HG02642 (cell line): ENCODE measurements around the gene MICU1.
"Not testable (repeated sequence)": the region's sequence is repeated elsewhere in the genome, so short reads cannot be mapped to it uniquely, and the experiment has no call there.

Experiments used
- ATAC-seq: cut with Tn5 transposase; IDR thresholded peaks from one replicate; pipeline ENCODE4 v1.9.1; 2021; ENCODE audit warnings: mild to moderate bottlenecking; ENCODE audit not compliant: unreplicated experiment, poor library complexity

Gene MICU1

DNA sequence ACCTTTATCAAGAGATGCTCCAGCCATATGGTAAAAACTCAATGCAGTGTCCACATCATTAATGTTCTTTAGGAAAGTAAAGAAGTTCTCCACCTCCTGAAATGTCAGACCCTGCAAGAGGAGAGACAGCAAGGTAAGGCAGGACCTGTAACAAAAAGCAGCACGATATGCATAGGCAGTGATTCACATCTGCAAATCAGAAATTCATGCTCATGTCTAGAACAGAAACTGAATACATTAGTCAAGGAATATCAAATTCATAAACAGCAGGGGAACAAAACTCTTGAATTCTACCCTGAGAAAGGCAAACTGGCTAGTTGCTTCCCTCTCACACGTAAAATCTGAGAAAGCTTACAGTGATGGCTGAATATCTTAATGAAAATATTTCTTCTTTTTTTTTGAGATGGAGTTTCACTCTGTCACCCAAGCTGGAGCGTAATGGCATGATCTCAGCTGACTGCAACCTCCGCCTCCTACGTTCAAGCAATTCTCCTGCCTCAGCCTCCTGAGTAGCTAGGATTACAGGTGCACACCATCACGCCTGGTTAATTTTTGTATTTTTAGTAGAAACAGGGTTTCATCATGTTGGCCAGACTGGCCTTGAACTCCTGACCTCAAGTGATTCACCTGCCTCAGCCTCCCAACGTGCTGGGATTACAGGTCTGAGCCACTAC lies 217.8 kb downstream of the MICU1 start:
- ATAC-seq = no peak

DNA sequence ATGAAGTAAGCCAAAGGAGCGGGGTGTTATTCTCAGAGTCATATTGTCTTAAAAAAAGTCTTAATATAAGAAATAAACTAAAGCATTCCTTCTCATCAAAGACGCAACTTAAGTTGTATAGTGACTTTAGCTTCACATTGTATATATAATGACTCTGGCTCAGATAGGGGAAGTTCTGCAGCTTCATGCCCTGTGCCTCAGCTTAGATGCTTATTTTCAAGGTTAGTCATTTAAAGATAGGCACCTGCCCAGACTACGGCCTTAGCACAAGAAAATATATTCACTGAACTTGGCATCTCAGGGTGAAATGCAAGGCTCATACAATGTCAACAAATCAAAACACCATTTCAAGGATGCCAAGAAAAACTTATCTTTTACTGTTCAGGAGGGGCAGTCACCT lies 218.4 kb downstream of the MICU1 start:
- ATAC-seq = no peak

GRCh38 chr10:72395581-72395980 lies 230.3 kb downstream of the MICU1 start:
- ATAC-seq = not testable (repeated sequence)

DNA sequence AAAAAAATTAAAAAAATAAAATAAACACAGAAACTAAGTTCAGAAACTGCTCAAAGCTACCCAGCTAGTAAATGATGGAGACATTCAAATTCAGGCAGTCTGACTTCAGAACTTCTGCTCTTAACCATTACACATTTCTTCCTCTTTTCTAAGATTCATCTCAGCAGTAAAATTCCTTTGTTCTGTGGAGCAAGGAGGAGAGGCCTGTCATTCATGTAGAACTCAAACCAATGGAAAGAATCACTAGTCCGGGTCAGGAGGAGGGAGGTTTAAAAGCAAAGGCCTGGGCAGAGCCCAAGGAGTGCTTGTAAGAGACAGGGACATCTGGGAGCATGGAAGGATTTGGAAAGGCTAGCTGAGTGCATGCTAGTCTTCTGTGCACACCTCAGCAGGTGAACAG lies 233.3 kb downstream of the MICU1 start:
- ATAC-seq = no peak

DNA sequence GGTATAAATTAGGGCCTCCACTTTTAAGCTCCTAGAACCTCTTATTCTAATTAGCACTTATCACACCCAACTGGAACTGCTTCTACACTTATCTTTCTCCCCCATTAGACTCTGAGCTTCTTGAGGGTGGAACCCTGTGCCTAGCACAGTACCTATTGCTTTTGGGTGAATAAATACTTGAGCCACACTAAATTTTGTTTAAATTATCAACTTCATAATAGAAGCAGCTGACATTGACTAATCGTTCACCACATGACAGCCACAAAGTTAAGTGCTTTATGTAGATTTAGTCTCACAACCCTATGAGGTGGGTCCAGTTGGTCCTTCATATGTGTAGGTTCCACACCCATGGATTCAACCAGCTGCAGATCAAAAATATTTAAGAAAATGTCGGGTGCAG lies 235.1 kb downstream of the MICU1 start:
- no peak for ATAC-seq

DNA sequence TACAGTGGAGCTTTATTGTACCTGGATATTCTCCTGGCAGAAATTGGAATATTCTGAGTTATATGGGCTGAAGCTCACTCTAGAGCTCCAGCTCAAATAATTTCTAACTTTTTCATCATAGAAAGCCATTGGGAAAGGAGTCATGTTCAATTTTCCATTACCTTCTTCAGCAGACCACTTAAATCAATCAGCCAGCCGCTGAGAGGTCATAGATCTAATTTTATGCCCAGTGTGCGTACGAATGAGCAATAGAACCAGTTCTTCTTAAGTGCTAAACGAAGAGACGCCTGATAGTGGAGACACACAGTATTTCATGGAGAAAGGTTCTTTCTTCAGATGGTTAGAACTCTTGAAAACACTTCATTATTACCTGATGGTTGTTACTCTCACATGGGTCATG lies 236.2 kb downstream of the MICU1 start:
- ATAC-seq = no peak

- ATAC-seq = no peak
These were observed 236.9 kb downstream of the MICU1 start for GRCh38 chr10:72389014-72389413.

DNA sequence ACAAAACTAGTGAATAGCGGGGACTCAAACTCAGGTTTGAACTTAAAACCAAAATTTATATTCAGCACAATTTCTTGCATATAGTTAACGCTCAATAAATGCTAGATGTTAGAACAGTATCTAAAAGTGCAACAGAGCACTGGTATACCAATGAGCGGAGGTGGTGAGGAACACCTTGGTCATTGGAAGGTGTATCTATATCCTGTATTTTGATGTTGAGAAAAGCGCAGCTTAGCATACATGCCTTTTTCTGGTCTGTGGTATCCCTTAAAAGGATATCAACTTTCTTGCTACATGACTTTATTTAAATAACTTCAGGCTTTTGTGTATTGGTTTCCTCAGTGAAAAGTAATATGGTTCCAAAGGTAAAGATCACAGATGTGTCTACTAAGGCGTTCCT lies 237.8 kb downstream of the MICU1 start:
- ATAC-seq = no peak

- no peak for ATAC-seq
These were observed 238.8 kb downstream of the MICU1 start for GRCh38 chr10:72386916-72387586.

- no peak for ATAC-seq
These were observed 240.2 kb downstream of the MICU1 start for GRCh38 chr10:72385724-72386123.

- ATAC-seq = not testable (repeated sequence)
These were observed 240.9 kb downstream of the MICU1 start for GRCh38 chr10:72384982-72385381.

DNA sequence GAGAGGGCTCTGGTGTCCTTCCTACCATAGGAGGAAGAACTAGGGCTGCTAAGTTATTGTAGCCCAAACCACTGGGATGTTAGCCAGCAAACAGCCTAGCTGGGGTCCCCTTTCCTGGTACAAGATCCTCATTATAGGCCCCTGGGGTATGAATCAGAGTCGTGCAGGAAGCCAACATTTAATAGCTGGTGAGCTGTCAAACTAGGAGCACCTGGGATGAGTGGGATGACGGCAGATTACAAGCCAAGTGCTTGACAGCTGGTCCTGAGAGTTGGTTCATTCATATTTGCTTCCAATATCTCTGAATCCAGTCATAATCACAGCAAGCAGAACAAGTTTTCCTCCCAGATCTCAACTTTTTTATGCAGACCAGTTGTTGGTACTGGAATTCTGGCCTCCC lies 246.1 kb downstream of the MICU1 start:
- no peak for ATAC-seq

GRCh38 chr10:72379062-72379461 lies 246.8 kb downstream of the MICU1 start:
- no peak for ATAC-seq

- no peak for ATAC-seq
These were observed 250.3 kb downstream of the MICU1 start for GRCh38 chr10:72375585-72375984.

DNA sequence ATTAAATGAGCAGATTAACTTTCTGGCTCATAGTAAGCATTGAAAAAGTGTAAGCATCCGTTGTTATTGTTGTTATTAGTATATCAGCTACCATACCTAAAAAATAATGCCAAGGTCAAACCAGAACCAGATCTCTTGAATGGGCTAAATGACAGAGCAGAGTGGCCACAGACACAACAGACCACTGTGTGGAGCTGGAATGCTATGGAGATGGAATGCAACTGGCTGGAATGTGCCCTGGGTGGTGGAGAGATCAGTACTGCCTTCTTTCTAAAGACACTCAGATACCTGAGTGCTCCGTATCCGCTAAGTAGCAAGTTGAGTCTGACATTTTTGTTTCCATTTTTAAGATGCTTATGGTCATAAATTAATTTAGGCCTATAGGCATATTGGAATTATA lies 250.7 kb downstream of the MICU1 start:
- no peak for ATAC-seq

GRCh38 chr10:72370201-72370722 lies 255.6 kb downstream of the MICU1 start:
- no peak for ATAC-seq

DNA sequence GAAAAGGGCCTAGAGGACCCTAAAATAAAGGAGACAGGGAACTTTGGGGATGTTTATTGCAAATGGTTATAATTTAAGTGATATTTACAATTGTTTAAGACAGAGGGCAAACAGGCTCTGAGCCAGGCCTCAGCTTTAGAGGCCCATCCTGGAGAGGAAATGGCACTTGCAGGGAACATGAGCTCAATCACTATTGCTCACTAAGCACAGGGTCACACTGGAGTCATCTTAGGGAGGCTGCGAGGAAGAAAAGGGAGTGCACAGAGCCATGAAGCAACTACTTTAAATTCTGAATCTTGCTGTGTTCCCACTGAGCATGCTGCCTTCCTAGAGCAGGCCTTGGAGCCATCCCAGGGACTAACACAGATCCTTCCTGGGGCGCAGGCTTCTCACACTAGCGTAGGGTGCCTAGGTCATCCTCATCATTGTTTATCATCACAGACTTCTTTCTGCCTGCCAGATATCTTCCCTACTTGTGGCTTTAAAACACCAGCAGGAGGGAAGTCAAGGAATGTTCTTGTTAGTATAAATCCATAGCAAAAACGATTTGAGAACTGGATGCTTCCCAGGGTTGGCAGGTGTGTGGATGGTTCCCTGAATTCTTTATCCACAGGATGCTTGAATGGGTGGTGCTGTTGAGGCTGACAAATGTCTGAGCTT lies 258.4 kb downstream of the MICU1 start:
- no peak for ATAC-seq

- no peak for ATAC-seq
These were observed 260.6 kb downstream of the MICU1 start for GRCh38 chr10:72365106-72365895.

- ATAC-seq = peak; percentile 87
These were observed 261.6 kb downstream of the MICU1 start for GRCh38 chr10:72364239-72364777.

- ATAC-seq = no peak
These were observed 268.9 kb downstream of the MICU1 start for GRCh38 chr10:72356987-72357386.
